ENCODE data around the gene PHACTR3. TPM values are rescaled to one million over a fixed set of nuclear protein-coding genes. Genes with fewer than 3 reads are reported as not detected.

The PHACTR3 gene
- total RNA-seq, 1 donor = not detected

DNA sequence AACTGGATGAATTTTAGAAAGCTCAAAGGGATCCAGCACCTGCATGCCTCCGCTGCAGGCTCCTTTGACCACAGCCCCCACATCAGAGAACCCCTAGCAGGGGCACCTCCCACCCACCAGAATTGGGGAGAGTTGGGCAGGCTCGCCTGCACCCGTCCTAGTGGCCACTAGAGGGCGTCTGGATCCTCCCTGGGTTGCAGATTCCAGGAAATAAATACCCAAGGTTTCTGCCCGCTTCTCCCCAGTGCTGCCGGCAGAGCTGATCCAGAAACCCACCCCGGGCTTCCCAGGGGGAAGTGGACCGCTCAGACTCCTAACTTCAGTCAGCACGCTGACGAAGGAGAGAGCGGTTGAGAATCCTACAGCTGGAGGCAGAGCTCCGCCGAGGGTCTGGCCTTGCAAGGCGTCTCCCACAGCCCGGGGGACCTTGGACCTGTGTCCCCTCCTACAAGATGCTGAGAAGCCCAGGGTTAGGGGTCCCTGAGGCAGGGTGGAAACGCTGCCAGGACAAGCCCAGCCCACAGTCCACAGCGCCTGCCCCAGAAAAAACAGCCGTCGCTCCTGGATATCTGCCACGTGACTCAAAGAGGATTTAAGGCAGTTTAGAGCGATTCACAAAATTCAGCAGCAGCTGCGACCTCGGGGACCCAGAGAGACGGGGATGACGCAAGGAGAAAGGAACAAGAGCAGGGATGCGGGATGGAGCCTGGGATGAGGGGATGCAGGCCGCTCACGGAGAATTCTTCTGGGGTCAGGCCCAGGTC lies 32.6 kb upstream of the PHACTR3 start:
- Histone ChIP-seq H3K4me3 (ENCODE audit: insufficient read depth, low read length) (peak overlapping the region; percentile 71), H3K27ac (ENCODE audit: low read depth, low read length) (no peak overlapping the region), H3K9me3 (ENCODE audit: low read depth, low read length) (no peaks in the 10 kb centered on the region), H2AFZ (ENCODE audit: low read length) (peak overlapping the region; percentile 99), H4K20me1 (ENCODE audit: insufficient read depth, low read length) (no peaks in the 10 kb centered on the region), H3K79me2 (ENCODE audit: insufficient read depth, low read length) (no peaks in the 10 kb centered on the region), H3K36me3 (ENCODE audit: insufficient read depth, low read length) (no peaks in the 10 kb centered on the region), H3K27me3 (ENCODE audit: insufficient read depth, low read length) (peaks cover 7% of the 10 kb centered on the region), H3K4me1 (ENCODE audit: insufficient read depth, low read length) (no peaks in the 10 kb centered on the region), H3K4me2 (ENCODE audit: insufficient read depth, low read length) (peak overlapping the region; percentile 87)
- DNase-seq (ENCODE audit: insufficient read length, low spot score, missing footprints) = peak; percentile 98
- TF ChIP-seq, protein P1, sequence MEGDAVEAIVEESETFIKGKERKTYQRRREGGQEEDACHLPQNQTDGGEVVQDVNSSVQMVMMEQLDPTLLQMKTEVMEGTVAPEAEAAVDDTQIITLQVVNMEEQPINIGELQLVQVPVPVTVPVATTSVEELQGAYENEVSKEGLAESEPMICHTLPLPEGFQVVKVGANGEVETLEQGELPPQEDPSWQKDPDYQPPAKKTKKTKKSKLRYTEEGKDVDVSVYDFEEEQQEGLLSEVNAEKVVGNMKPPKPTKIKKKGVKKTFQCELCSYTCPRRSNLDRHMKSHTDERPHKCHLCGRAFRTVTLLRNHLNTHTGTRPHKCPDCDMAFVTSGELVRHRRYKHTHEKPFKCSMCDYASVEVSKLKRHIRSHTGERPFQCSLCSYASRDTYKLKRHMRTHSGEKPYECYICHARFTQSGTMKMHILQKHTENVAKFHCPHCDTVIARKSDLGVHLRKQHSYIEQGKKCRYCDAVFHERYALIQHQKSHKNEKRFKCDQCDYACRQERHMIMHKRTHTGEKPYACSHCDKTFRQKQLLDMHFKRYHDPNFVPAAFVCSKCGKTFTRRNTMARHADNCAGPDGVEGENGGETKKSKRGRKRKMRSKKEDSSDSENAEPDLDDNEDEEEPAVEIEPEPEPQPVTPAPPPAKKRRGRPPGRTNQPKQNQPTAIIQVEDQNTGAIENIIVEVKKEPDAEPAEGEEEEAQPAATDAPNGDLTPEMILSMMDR (IDR thresholded peaks at IDR 0.05; ENCODE audit: extremely low read depth, low read depth, low read length) = peak; percentile 91

DNA sequence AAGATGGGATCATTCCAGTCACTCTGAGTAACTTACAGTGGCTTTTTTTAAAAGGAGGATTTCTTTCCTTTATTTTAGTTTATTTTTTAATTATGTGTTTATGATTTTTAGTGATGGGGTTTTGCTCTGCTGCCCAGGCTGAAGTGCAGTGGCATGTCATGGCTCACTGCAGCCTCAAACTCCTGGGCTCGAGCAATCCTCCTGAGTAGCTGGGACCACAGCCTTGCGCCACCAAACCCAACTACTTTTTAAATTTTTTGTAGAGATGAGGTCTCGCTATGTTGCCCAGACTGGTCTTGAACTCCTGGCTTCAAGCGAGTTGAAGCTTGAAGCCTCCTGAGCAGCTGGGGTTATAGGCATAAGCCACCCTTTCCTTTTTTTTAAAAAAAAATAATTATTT lies 31.8 kb upstream of the PHACTR3 start:
- Histone ChIP-seq H3K4me2 (ENCODE audit: insufficient read depth, low read length) (no peak overlapping the region), H3K9me3 (ENCODE audit: low read depth, low read length) (no peaks in the 10 kb centered on the region), H4K20me1 (ENCODE audit: insufficient read depth, low read length) (no peaks in the 10 kb centered on the region), H3K27me3 (ENCODE audit: insufficient read depth, low read length) (peaks cover 10% of the 10 kb centered on the region), H3K4me1 (ENCODE audit: insufficient read depth, low read length) (no peaks in the 10 kb centered on the region), H3K36me3 (ENCODE audit: insufficient read depth, low read length) (no peaks in the 10 kb centered on the region), H3K4me3 (ENCODE audit: insufficient read depth, low read length) (no peak overlapping the region), H3K27ac (ENCODE audit: low read depth, low read length) (no peak overlapping the region), H2AFZ (ENCODE audit: low read length) (no peak overlapping the region), H3K79me2 (ENCODE audit: insufficient read depth, low read length) (no peaks in the 10 kb centered on the region)
- no peak for DNase-seq (ENCODE audit: insufficient read length, low spot score, missing footprints)
- TF ChIP-seq, protein P1 (IDR thresholded peaks at IDR 0.05; ENCODE audit: extremely low read depth, low read depth, low read length) = no peak

DNA sequence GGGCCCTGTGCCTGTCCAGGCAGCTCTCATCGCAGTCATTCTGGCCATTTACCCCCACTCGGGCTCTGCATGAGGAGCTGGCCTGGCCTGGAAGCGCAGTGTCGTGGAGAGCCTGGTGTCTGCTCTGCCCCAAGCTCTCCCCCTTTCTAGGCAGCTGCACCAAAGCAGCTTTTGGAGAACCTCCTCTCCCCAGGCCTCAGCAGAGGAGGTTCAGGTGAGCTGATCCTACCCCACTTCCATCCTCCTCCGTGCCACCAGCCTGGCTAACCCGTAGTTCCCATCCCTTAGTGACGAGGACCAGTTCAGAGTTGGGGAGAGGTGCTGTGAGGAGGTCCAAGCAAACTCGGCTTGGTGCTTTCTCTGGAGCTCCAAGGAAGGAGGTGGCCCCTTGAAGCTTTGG lies 30.5 kb upstream of the PHACTR3 start:
- H3K79me2 ChIP-seq (ENCODE audit: insufficient read depth, low read length) = no peaks in the 10 kb centered on the region
- no peak overlapping the region for H2AFZ ChIP-seq (ENCODE audit: low read length)
- H3K4me1 ChIP-seq (ENCODE audit: insufficient read depth, low read length) = no peaks in the 10 kb centered on the region
- peak; percentile 78 for DNase-seq (ENCODE audit: insufficient read length, low spot score, missing footprints)
- no peaks in the 10 kb centered on the region for H4K20me1 ChIP-seq (ENCODE audit: insufficient read depth, low read length)
- no peaks in the 10 kb centered on the region for H3K36me3 ChIP-seq (ENCODE audit: insufficient read depth, low read length)
- TF ChIP-seq, protein P1 (IDR thresholded peaks at IDR 0.05; ENCODE audit: extremely low read depth, low read depth, low read length) = no peak
- H3K4me2 ChIP-seq (ENCODE audit: insufficient read depth, low read length) = no peak overlapping the region
- no peak overlapping the region for H3K4me3 ChIP-seq (ENCODE audit: insufficient read depth, low read length)
- peaks cover 10% of the 10 kb centered on the region for H3K27me3 ChIP-seq (ENCODE audit: insufficient read depth, low read length)
- no peak overlapping the region for H3K27ac ChIP-seq (ENCODE audit: low read depth, low read length)
- no peaks in the 10 kb centered on the region for H3K9me3 ChIP-seq (ENCODE audit: low read depth, low read length)

DNA sequence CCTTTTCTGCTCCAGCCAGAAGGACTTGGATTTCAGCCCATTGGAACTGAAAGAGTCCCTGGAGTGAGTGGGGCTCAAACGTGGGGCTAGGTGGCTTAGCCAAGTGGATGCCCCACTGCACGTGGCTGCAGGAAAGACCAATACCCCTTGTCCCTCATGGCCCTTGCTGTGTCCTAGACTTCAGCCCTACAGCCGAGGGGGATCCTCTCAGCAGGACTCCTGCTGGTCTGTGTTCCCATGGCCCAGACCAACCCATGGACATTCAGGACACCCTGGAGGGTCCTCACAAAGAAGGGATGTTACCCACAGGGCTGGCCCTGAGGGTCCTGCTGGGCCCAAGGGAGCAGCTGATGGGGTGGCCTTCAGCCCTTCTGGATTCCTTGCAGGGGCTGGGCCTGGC lies 30.0 kb upstream of the PHACTR3 start:
- peak; percentile 89 for DNase-seq (ENCODE audit: insufficient read length, low spot score, missing footprints)
- no peaks in the 10 kb centered on the region for H3K4me1 ChIP-seq (ENCODE audit: insufficient read depth, low read length)
- no peaks in the 10 kb centered on the region for H3K9me3 ChIP-seq (ENCODE audit: low read depth, low read length)
- no peak overlapping the region for H2AFZ ChIP-seq (ENCODE audit: low read length)
- H3K36me3 ChIP-seq (ENCODE audit: insufficient read depth, low read length) = no peaks in the 10 kb centered on the region
- no peaks in the 10 kb centered on the region for H4K20me1 ChIP-seq (ENCODE audit: insufficient read depth, low read length)
- no peak overlapping the region for H3K27ac ChIP-seq (ENCODE audit: low read depth, low read length)
- no peaks in the 10 kb centered on the region for H3K79me2 ChIP-seq (ENCODE audit: insufficient read depth, low read length)
- TF ChIP-seq, protein P1 (IDR thresholded peaks at IDR 0.05; ENCODE audit: extremely low read depth, low read depth, low read length) = no peak
- H3K27me3 ChIP-seq (ENCODE audit: insufficient read depth, low read length) = peaks cover 10% of the 10 kb centered on the region
- no peak overlapping the region for H3K4me2 ChIP-seq (ENCODE audit: insufficient read depth, low read length)
- H3K4me3 ChIP-seq (ENCODE audit: insufficient read depth, low read length) = no peak overlapping the region

All from osteoblast (primary cell).